ENCODE results near the gene PDE8A.

- TF ChIP-seq CTCF (IDR thresholded peaks at IDR 0.05) = no peak
- no peak for TF ChIP-seq EZH2 (IDR thresholded peaks at IDR 0.05; ENCODE audit: borderline replicate concordance, insufficient read depth, low read depth, low read length, poor library complexity, severe bottlenecking)
Measured at GRCh38 chr15:85100186-85100937, 118.7 kb downstream of the PDE8A start.

All from B cell (primary cell).